GM19193 (cell line): Measurements from ENCODE around the gene KCTD14.

Experiments used
- POLR2A ChIP-seq: IDR thresholded peaks from 4 replicates; pipeline ENCODE4 v1.6.1; 2011; ENCODE audit not compliant: insufficient read depth, insufficient read length; ENCODE audit errors: extremely low read depth

Gene KCTD14

DNA sequence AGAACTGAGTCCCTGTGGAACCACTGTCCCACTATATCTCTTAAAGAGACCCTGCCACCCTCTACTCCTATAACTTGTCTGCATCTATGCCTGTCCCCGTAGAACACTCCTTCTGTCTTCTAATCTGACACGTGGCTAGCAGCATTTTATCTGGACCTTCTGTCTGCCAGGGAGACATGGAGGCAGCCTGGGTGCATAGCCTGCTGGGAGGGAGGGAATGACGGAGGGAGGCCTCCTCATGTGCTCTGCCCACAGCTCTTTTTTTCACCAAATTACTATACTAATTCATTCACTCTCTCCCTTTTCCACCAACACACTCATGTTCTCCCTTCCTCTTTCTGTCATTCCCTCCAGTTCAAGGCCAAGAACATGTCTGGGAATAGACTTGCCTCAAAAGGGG lies 33.0 kb upstream of the KCTD14 start:
- TF ChIP-seq POLR2A = no peak

DNA sequence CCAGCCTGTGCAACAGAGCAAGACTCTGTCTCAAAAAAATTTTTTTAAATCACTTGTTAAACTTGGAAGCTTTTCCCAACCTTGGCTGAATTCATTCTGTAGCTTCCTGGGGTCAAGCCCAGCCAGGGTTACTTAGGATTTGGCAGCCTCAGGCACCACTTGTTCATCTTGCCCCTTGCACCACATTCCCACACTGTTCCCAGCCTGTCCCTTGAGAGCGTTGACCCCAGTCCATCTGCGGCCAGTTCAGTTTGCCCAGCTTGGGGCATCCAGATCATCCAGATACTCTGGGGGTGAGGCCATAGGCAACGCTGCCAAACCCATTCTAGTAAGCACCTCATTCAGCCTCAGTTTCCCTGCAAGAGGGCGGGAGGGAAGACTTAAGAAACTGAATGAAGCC lies 31.9 kb upstream of the KCTD14 start:
- no peak for TF ChIP-seq POLR2A

DNA sequence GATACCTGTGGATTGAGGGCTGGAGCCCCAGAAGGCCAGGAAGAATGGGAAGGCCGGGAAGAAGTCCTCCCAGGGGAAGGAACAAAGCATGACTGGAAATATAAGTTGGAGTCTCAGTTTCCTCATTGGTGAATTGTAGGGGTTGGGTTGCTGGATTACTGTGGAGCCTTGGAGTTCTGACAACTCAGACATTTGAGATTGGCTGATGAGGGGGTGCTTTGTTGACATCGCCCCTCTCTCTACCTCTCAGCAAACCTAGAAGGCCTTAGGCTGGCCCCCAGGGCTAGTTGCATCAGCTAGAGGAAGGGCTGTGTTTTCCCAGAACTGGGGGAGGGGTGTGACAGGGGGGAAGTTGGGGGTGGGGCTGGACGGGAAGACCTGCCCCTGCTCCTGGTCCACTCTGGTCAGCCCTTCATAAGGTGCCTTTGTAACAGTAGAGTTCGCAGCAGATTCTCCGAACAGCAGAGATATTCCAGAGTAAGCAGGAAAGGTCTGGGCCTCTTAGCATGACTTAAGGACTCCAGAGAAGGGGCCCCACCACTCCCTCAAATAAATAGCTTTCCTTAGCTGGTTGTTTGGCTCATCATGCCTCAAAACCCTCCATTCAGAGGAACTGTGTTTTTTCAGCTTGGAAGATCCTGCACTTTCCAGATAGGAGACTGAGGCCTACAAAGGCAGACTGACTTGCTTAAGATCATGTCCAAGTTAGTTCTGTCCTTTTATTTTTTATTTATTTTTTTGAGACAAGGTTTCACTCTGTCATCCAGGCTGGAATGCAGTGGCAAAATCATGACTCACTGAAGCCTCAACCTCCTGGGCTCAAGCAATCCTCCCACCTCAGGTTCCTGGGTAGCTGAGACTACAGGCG lies 28.1 kb upstream of the KCTD14 start:
- no peak for TF ChIP-seq POLR2A

DNA sequence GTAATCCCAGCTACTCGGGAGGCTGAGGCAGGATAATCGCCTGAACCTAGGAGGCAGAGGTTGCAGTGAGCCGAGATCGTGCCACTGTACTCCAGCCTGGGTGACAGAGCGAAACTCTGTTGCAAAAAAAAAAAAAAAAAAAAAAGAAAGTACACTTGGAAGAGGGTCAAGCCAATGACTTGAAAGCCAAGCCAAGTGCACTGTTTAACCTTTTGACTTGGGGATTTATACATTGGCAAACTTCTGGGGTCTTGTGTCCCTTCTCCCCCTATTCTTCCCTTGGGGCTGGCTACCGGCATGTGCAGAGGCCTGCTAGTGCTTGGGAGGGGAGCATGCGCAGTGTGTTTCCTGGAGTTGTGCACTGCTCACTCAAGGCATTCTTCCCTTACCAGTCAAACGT lies 26.3 kb upstream of the KCTD14 start:
- no peak for TF ChIP-seq POLR2A

DNA sequence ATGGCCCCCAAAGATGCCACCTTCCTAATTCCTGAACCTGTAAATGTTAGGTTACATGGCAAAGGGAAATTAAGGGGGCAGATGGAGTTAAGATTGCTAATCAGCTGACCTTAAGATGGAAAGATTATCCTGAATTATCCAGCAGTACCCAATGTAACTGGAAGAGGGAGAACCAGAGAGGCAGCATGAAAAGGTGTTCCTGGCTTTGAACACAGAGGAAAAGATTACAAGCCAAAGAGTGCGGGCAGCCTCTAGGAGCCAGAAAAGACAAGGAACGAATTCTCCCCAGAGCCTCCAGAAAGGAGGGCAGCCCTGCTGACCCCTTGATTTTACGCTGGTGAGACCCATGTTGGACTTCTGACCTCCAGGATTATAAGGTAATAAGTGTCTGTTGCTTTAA lies 25.5 kb upstream of the KCTD14 start:
- TF ChIP-seq POLR2A = no peak

DNA sequence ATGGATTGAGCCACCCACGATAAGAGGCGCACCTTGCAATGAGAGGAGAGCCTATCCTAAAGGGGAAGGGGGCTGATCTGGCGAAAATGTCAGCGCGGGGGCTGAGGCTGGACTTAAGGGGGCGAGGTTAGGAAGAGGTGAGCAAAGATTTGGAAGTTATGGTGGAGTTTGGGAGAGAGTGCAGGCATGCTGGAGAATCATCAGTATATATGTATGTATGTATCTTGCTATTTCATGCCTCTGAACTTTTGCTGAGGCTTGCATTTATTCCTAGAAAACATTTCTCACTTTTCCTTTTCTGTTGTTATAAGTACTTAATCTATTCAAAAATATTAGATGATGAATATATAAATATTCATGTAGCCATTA lies 23.4 kb upstream of the KCTD14 start:
- TF ChIP-seq POLR2A = no peak

DNA sequence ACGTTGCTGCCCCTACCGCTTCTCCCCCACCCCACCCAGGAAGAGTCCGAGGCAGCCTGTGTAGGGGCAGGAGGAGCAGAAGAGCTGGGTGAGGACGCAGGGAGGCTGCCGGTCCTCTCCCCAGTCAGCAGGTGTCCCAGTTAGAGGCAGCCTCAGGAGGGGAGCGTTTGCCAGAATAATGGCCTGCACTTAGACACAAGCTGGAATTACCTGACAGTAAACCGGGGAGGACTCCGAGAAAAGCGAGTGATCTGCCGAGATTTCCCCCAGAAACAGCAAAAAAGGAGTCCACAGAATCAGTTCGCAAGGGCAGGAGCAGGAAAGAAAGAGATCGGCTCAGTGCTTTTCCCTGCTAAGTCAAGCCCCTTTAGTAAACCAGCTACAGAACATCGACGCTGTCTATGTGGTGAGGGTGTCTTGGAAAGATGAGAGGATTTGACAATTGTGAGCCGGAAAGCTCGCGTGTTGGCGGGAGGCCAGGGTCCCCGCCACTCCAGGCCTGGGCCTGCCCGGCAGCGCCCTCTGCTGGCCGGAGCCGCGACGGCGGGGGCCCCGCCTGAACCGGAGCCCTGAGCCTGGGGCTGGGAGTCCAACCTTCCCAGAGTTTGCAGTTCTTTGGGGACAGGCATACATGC lies 22.9 kb upstream of the KCTD14 start:
- no peak for TF ChIP-seq POLR2A

DNA sequence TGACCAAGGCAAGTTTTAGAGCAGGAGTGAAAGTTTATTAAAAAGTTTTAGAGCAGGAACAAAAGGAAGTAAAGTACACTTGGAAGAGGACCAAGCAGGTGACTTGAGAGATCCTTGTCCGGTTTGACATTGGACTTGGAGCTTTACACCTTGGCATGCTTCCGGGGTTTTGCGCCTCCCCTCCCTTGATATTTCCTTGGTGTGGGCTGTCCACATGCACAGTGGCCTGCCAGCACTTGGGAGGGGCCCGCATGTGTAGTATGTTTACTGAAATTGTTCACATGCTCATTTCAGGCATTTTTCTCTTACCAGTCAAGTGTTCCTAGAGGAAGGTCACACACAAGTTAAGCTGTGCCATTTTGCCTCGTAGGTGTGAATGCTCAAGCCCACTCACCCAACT lies 21.6 kb upstream of the KCTD14 start:
- TF ChIP-seq POLR2A = no peak

DNA sequence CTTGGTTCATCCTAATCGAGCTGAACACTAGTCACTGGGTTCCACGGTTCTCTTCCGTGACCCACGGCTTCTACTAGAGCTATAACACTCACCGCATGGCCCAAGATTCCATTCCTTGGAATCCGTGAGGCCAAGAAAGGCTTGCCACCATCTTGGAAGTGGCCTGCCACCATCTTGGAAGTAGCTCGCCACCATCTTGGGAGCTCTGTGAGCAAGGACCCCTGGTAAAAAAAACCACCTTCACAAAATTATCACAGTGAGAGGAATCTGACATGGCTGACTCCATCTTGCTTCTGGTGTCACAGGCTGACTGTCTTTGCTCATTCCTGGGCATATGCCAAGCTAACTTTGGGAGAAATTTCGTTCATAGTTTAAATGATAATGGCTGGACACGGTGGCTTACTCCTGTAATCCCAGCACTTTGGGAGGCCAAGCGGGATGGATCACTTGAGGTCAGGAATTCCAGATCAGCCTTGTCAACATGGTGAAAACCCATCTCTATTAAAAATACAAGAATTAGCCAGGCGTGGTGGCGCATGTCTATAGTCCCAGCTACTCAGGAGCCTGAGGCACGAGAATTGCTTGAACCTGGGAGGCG lies 18.9 kb upstream of the KCTD14 start:
- TF ChIP-seq POLR2A = no peak

DNA sequence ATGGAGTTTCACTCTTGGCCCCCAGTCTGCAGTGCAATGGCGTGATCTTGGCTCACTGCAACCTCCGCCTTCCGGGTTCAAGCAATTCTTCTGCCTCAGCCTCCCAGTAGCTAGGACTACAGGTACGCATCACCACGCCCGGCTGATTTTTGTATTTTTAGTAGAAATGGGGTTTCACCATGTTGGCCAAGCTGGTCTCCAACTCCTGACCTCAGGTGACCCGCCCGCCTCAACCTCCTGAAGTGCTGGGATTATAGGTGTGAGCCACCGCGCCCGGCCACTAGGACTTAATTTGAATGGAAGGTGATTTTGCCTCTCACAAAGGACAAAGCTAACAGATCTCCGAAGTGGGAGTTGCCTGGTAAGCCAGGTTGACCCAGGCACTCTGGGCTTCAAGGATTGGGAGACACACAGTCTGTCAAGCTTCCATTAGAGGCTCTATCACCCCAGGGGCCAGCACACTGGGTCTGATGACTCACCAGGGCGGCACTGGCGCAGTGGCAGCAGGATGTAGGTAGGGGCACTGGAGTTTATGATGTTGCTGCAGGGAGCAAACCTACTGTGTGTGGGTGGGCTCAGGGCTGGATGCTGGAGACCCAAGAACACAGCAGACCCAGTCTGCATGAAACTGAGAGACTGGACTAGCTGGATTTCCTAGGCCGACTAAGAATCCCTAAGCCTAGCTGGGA lies 17.8 kb upstream of the KCTD14 start:
- TF ChIP-seq POLR2A = no peak

DNA sequence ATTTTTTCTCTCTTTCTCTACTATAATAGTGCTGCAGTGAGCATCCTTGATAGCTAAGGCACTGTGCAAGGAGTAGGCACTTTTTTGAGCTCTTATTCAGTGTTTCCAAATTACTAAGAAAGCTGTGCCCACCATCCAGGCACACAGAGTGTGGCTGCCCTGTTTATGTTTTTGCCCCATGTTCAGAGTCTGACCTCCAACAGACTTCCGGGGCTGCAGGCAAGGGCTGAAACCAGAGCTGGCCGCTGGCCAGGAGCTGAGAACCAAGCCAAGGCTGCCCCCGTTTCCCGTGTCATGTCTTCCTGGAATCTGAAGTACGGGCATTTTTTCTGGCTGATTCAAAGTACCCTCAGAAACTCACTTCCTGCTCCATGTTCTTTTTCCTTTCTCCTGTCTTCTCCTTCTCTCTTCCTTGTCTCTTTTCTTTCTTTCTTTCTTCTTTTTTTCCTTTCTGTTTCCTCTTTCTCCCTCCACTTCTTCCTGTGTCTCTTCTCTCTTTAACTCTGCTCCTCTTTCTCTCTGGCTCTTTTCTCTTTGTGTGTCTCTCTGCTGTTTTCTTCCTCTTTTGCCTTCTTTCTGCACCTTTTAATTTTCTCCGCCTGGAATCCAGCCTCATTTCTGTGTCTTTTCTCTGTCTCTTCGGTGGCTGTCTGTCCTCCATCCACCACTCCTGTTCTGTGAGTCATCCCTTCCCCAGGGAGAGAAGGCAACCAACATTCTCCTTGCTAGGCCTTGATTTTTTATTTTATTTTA lies 17.0 kb upstream of the KCTD14 start:
- no peak for TF ChIP-seq POLR2A

DNA sequence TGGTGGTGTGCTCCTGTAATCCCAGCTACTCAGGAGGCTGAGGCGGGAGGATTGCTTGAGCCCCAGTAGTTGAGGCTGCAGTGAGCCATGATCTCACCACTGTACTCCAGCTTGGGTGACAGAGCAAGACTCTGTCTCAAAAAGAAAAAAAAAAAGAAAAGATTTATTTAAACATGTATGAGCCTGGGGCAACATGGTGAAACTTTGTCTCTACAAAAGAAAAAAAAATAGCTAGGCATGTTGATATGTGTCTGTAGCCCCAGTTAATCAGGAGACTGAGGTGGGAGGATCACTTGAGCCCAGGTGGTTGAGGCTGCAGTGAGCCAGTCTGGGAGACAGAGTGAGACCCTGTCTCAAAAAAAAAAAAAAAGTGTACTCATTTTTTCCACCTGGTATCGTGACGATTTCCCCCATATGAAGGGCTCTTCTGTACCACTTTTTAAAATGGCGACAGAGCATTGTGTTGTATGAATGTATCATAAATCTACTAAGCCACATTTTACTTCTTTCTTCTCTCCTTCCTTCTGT lies 16.4 kb upstream of the KCTD14 start:
- no peak for TF ChIP-seq POLR2A

DNA sequence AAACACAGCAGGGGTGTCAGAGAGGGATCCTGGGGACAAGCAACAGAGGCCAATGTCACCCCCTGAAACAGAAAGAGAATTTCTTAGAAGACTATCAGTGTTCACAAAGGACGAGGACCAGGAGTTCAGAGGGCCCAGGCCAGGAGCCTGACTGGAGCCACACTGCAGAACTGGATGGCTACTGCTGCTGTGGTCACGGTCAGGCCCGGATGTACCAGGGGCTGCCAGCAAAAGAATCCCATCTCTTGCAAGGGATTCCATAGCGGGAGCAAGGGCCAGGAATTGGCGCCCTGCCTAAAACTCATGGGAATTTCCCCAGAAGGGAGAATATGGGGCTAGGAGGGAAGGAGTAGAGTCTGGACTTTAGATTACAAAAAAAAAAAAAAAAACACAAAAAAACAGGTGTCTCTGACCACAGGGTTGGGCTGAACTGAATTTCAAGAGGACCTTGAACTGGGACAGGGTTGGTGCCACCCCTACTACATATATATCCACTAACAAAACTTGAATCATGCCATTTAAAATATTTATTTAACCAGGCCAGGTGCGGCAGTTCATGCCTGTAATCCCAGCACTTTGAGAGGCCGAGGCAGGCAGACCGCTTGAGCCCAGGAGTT lies 15.7 kb upstream of the KCTD14 start:
- no peak for TF ChIP-seq POLR2A
